A673 (cell line): ENCODE measurements around the gene CDC42EP1. TPM values are rescaled to one million over a fixed set of nuclear protein-coding genes. Genes with fewer than 3 reads are reported as not detected.

Source experiments
- BruUV-seq: library from RNA; stranded (reverse); fragments of 400-500 nt; replicated peaks from 2 replicates; lab custom pipeline; 2021; lab: Mats Ljungman, UMichigan
- CTCF ChIA-PET: fragments of 300-600 bp; sonication (Branson Sonifier 250); formaldehyde crosslinking; loops from one replicate; lab custom pipeline; 2022; ENCODE audit warnings: antibody characterized with exemption; lab: Charles Lee
- POLR2A ChIA-PET: fragments of 300-600 bp; sonication (Branson Sonifier 250); formaldehyde crosslinking; loops from one replicate; lab custom pipeline; 2022; ENCODE audit warnings: antibody characterized with exemption; ENCODE audit not compliant: low non-redundant PET; lab: Charles Lee
- DNase-seq: peaks from one replicate; pipeline ENCODE4 v3.0.0-alpha.2; 2015; ENCODE audit warnings: low spot score
- H3K27ac ChIP-seq: fragments of 200-600 bp; sonication (generic); 2 replicates; pipeline ENCODE4 v1.5.1; 2016; ENCODE audit warnings: mixed run types, low read depth, mild to moderate bottlenecking, mixed read lengths, antibody characterized with exemption, low read length; ENCODE audit not compliant: poor library complexity, severe bottlenecking
- H3K27me3 ChIP-seq: fragments of 200-600 bp; sonication (generic); replicated peaks from 2 replicates; pipeline ENCODE4 v1.6.1; 2017; ENCODE audit warnings: mixed run types, low read depth, mild to moderate bottlenecking, mixed read lengths, antibody characterized with exemption, low read length; ENCODE audit not compliant: insufficient read depth, poor library complexity
- H3K36me3 ChIP-seq: fragments of 200-600 bp; sonication (generic); 2 replicates; pipeline ENCODE4 v1.6.1; 2016; ENCODE audit warnings: mixed run types, mild to moderate bottlenecking, mixed read lengths, antibody characterized with exemption, low read length; ENCODE audit not compliant: insufficient read depth, poor library complexity, severe bottlenecking
- H3K4me1 ChIP-seq: fragments of 200-600 bp; sonication (generic); 2 replicates; pipeline ENCODE4 v1.6.1; 2017; ENCODE audit warnings: mixed run types, mild to moderate bottlenecking, mixed read lengths, antibody characterized with exemption, low read length; ENCODE audit not compliant: insufficient read depth, poor library complexity, severe bottlenecking
- H3K4me3 ChIP-seq: fragments of 200-600 bp; sonication (generic); 2 replicates; pipeline ENCODE4 v1.5.1; 2016; ENCODE audit warnings: low read depth, mixed run types, mild to moderate bottlenecking, mixed read lengths, low read length; ENCODE audit not compliant: poor library complexity, severe bottlenecking
- H3K9me3 ChIP-seq: fragments of 200-600 bp; sonication (generic); 2 replicates; pipeline ENCODE4 v1.6.1; 2016; ENCODE audit warnings: mixed run types, low read depth, mild to moderate bottlenecking, mixed read lengths, antibody characterized with exemption, low read length; ENCODE audit not compliant: poor library complexity, severe bottlenecking
- CTCF ChIP-seq: fragments of 300-800, 200-600 bp; sonication (generic); conservative IDR thresholded peaks from 2 replicates; pipeline ENCODE4 v1.5.1; 2017; ENCODE audit warnings: low read depth, mild to moderate bottlenecking, antibody characterized with exemption, low read length, moderate library complexity, mixed read lengths
- EZH2 ChIP-seq: fragments of 200-600 bp; sonication (generic); IDR thresholded peaks from 2 replicates; pipeline ENCODE4 v1.6.1; 2017; ENCODE audit warnings: borderline replicate concordance, low read depth, mild to moderate bottlenecking, mixed read lengths, antibody characterized with exemption, low read length; ENCODE audit not compliant: poor library complexity, severe bottlenecking
- intact Hi-C: fragments of 100-400 bp; cut with micrococcal nuclease; formaldehyde crosslinking; loops from one replicate; pipeline ENCODE4 v1.10.0; 2022; ENCODE audit not compliant: unreplicated experiment
- total RNA-seq: library from RNA; stranded (reverse); gene quantifications from 2 replicates; pipeline ENCODE4 v1.2.3, GENCODE V29; 2021

CDC42EP1 gene
- total RNA-seq, 1 experiment from 2014 or later = 1.1 TPM

GRCh38 chr22:37515901-37516300, 44.4 kb upstream of the CDC42EP1 start:
- CTCF ChIA-PET = no interaction called here
- POLR2A ChIA-PET = no interaction called here
- H3K4me1 ChIP-seq = peaks cover 6% of the 10 kb centered on the region
- TF ChIP-seq CTCF (no peak), EZH2 (no peak)
- no peak overlapping the region for H3K4me3 ChIP-seq
- no TSS peak for BruUV-seq
- H3K27ac ChIP-seq = no peak overlapping the region
- intact Hi-C loops = no loop called here
- DNase-seq = no peak
- peaks cover 13% of the 10 kb centered on the region for H3K27me3 ChIP-seq
- no peaks in the 10 kb centered on the region for H3K9me3 ChIP-seq
- no peaks in the 10 kb centered on the region for H3K36me3 ChIP-seq

DNA sequence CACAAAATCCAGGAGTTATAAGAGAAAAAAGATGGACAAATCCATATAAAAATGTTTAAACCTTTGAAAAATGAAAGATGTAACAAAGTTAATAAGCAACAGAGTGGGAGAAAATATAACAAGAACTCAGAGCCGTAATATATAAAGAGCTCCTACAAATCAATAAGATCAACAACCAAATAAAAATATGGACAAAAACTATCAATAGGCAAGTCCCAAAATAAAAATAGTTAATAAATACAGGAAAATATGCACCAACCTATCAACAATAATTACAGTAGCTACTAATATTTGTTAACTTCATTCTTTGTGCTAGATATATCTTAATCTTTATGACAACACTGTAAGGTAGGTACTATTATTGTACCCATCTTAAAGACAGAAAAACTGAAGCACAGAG, 43.8 kb upstream of the CDC42EP1 start:
- no peak overlapping the region for H3K27ac ChIP-seq
- intact Hi-C loops = no loop called here
- no peak for DNase-seq
- no peaks in the 10 kb centered on the region for H3K9me3 ChIP-seq
- BruUV-seq = no TSS peak
- H3K4me3 ChIP-seq = no peak overlapping the region
- TF ChIP-seq EZH2 = no peak
- no peak for TF ChIP-seq CTCF
- H3K36me3 ChIP-seq = no peaks in the 10 kb centered on the region
- peaks cover 13% of the 10 kb centered on the region for H3K27me3 ChIP-seq
- ChIA-PET POLR2A (no interaction called here), CTCF (no interaction called here)
- peaks cover 6% of the 10 kb centered on the region for H3K4me1 ChIP-seq

- no peak overlapping the region for H3K27ac ChIP-seq
- no TSS peak for BruUV-seq
- H3K36me3 ChIP-seq = no peaks in the 10 kb centered on the region
- ChIA-PET CTCF (no interaction called here), POLR2A (interaction anchor here (0.6 kb wide), 1 partner anchor 1695 kb away, joined by 11 read pairs; no protein-coding TSS in a partner anchor)
- peaks cover 13% of the 10 kb centered on the region for H3K27me3 ChIP-seq
- intact Hi-C loops = no loop called here
- no peak for DNase-seq
- peaks cover 6% of the 10 kb centered on the region for H3K4me1 ChIP-seq
- H3K9me3 ChIP-seq = no peaks in the 10 kb centered on the region
- TF ChIP-seq EZH2 (no peak), CTCF (no peak)
- H3K4me3 ChIP-seq = no peak overlapping the region
Observed at GRCh38 chr22:37517826-37518450, 42.3 kb upstream of the CDC42EP1 start.
